Esophagus squamous epithelium (tissue), 5 donors: ENCODE measurements around the gene GALNT10. TPM values are rescaled to one million over a fixed set of nuclear protein-coding genes. Genes with fewer than 3 reads are reported as not detected.

Experiments
- DNase-seq: peaks from one replicate; lab custom pipeline; 2025; lab: John Stamatoyannopoulos, UW
- H3K27ac ChIP-seq, 4 donors: fragments of 200-600 bp; sonication (generic); one replicate each; pipeline ENCODE4 v1.5.1; 2016 to 2019; ENCODE audit warnings: mild to moderate bottlenecking in 1 of 4
- H3K27me3 ChIP-seq, 4 donors: fragments of 200-600 bp; sonication (generic); 1 replicate in 3 of 4; 2 replicates in 1 of 4; pipeline versions ENCODE4 v1.5.1 to v1.6.0; 2017 to 2021; ENCODE audit warnings: antibody characterized with exemption in 1 of 4
- H3K36me3 ChIP-seq, 3 donors: fragments of 200-600 bp; sonication (generic); one replicate each; pipeline ENCODE4 v1.5.1; 2016 to 2019
- H3K4me1 ChIP-seq, 3 donors: fragments of 200-600 bp; sonication (generic); one replicate each; pipeline ENCODE4 v1.5.1; 2017 to 2019
- H3K4me3 ChIP-seq, 4 donors: fragments of 200-600 bp; sonication (generic); 1 replicate in 3 of 4; 2 replicates in 1 of 4; pipeline ENCODE4 v1.5.1; 2016 to 2019; ENCODE audit warnings: mild to moderate bottlenecking in 2 of 4, moderate library complexity in 1 of 4
- H3K9me3 ChIP-seq, 3 donors: fragments of 200-600 bp; sonication (generic); one replicate each; pipeline ENCODE4 v1.5.1; 2016 to 2019
- CTCF ChIP-seq, 6 experiments: fragments of 450-650 bp in 4 of 6; fragments of 200-600 bp in 2 of 6; sonication (generic) in 2 of 6; IDR thresholded peaks; one replicate each; pipeline ENCODE4 v1.5.1; 2016 to 2019; ENCODE audit warnings: antibody characterized with exemption in 6 of 6, mild to moderate bottlenecking in 4 of 6, moderate library complexity in 4 of 6
- POLR2A ChIP-seq, 4 donors: fragments of 450-650 bp; IDR thresholded peaks; one replicate each; pipeline ENCODE4 v1.6.1; 2017; ENCODE audit warnings: antibody characterized with exemption in 4 of 4, mild to moderate bottlenecking in 4 of 4, moderate library complexity in 3 of 4
- WGBS, 2 donors: methylation state at CpG; one replicate each; pipeline ENCODE4 v1.1.5; 2018; 5-methylcytosine and 5-hydroxymethylcytosine counted together
- intact Hi-C: fragments of 100-400 bp; cut with DNase I; formaldehyde crosslinking; loops from one replicate; pipeline ENCODE4 v1.15.0; 2022
- total RNA-seq, 4 donors: library from RNA; depleted of rRNA; stranded (reverse); fragments of >200 nt; gene quantifications; one replicate each; pipeline ENCODE4 v1.1.0, GENCODE V29; 2016
- donor health status: DM: yes; HTN: yes; CAD: no.

Gene GALNT10
- total RNA-seq, 4 donors from 2014 or later: 3.6 to 47.2 (median 9.0) TPM

GRCh38 chr5:154238776-154239481, 48.4 kb downstream of the GALNT10 start:
- no peak overlapping the region for H3K27ac ChIP-seq
- intact Hi-C loops: no loop called here
- H3K4me1 ChIP-seq: peaks cover 0 to 3% (median 0%) of the 10 kb centered on the region in 3 donors
- H3K36me3 ChIP-seq: no peaks in the 10 kb centered on the region
- no peaks in the 10 kb centered on the region for H3K27me3 ChIP-seq
- no peak for TF ChIP-seq POLR2A (IDR thresholded peaks at IDR 0.05)
- no peak for TF ChIP-seq CTCF (IDR thresholded peaks at IDR 0.05)
- H3K4me3 ChIP-seq: no peak overlapping the region
- no peaks in the 10 kb centered on the region for H3K9me3 ChIP-seq
- 68 to 79% methylated on average over 6 to 9 of the region's 10 CpGs for WGBS, 2 donors
- no peak for DNase-seq

- Histone ChIP-seq H3K9me3 (no peaks in the 10 kb centered on the region), H3K4me3 (no peak overlapping the region), H3K27me3 (no peaks in the 10 kb centered on the region), H3K27ac (no peak overlapping the region), H3K4me1 (peaks cover 0 to 4% (median 0%) of the 10 kb centered on the region in 3 donors), H3K36me3 (no peaks in the 10 kb centered on the region)
- 83 to 92% methylated on average over 2 of the region's 2 CpGs for WGBS, 2 donors
- intact Hi-C loops: no loop called here
- DNase-seq: no peak
- no peak for TF ChIP-seq POLR2A (IDR thresholded peaks at IDR 0.05)
- TF ChIP-seq CTCF (IDR thresholded peaks at IDR 0.05): no peak
Observed at GRCh38 chr5:154240595-154240994, 50.1 kb downstream of the GALNT10 start.

- TF ChIP-seq CTCF (IDR thresholded peaks at IDR 0.05): no peak
- H3K4me3 ChIP-seq: no peak overlapping the region
- no peak for DNase-seq
- peaks cover 0 to 4% (median 0%) of the 10 kb centered on the region in 3 donors for H3K4me1 ChIP-seq
- H3K36me3 ChIP-seq: no peaks in the 10 kb centered on the region
- no peak overlapping the region for H3K27ac ChIP-seq
- H3K27me3 ChIP-seq: no peaks in the 10 kb centered on the region
- no peaks in the 10 kb centered on the region for H3K9me3 ChIP-seq
- 80 to 93% methylated on average over 4 of the region's 4 CpGs for WGBS, 2 donors
- intact Hi-C loops: no loop called here
Observed at GRCh38 chr5:154241021-154241420, 50.5 kb downstream of the GALNT10 start.

- intact Hi-C loops: no loop called here
- H3K4me1 ChIP-seq: peaks cover 0 to 4% (median 0%) of the 10 kb centered on the region in 3 donors
Observed at GRCh38 chr5:154242442-154242841, 51.9 kb downstream of the GALNT10 start.

More at GRCh38 chr5:154242442-154242841, 51.9 kb downstream of the GALNT10 start:
- no peaks in the 10 kb centered on the region for H3K27me3 ChIP-seq
- DNase-seq: no peak
- H3K36me3 ChIP-seq: no peaks in the 10 kb centered on the region
- no peak overlapping the region for H3K4me3 ChIP-seq
- WGBS, 2 donors: 62 to 78% methylated on average over 1 of the region's 1 CpG
- no peak overlapping the region for H3K27ac ChIP-seq
- no peaks in the 10 kb centered on the region for H3K9me3 ChIP-seq
- no peak for TF ChIP-seq POLR2A (IDR thresholded peaks at IDR 0.05)
- no peak for TF ChIP-seq CTCF (IDR thresholded peaks at IDR 0.05)
